Activated T-helper 1 cell treated with anti-CD3 and anti-CD28 coated beads, Interleukin-2, amount 50 U/mL, for 16 hours (primary cell): Measurements from ENCODE around the gene DNASE1L3.

Experiments
- DNase-seq, 2 donors: peaks; one replicate each; pipeline ENCODE4 v3.0.0-alpha.2; 2020; ENCODE audit warnings: low read depth in 1 of 2, low spot score in 1 of 2

DNASE1L3 gene

GRCh38 chr3:58180099-58180880 is 30.5 kb downstream of the DNASE1L3 start:
- no peak for DNase-seq

GRCh38 chr3:58179235-58180098 is 31.3 kb downstream of the DNASE1L3 start:
- no peak for DNase-seq

GRCh38 chr3:58178528-58179234 is 32.1 kb downstream of the DNASE1L3 start:
- no peak for DNase-seq

- DNase-seq, result peak; percentile 78 to 89
Measured at GRCh38 chr3:58177747-58178527, 32.8 kb downstream of the DNASE1L3 start.

- no peak for DNase-seq
Measured at GRCh38 chr3:58176827-58177489, 33.8 kb downstream of the DNASE1L3 start.

GRCh38 chr3:58176185-58176530 is 34.6 kb downstream of the DNASE1L3 start:
- DNase-seq, result no peak

GRCh38 chr3:58175437-58176184 is 35.2 kb downstream of the DNASE1L3 start:
- no peak for DNase-seq

GRCh38 chr3:58175187-58175436 is 35.7 kb downstream of the DNASE1L3 start:
- no peak for DNase-seq

GRCh38 chr3:58173669-58174398 is 36.9 kb downstream of the DNASE1L3 start:
- DNase-seq, result no peak

- DNase-seq, result no peak
Measured at GRCh38 chr3:58173029-58173668, 37.6 kb downstream of the DNASE1L3 start.

- no peak for DNase-seq
Measured at GRCh38 chr3:58171126-58171525, 39.6 kb downstream of the DNASE1L3 start.

- no peak for DNase-seq
Measured at GRCh38 chr3:58170376-58170775, 40.4 kb downstream of the DNASE1L3 start.

GRCh38 chr3:58169371-58169770 is 41.4 kb downstream of the DNASE1L3 start:
- DNase-seq, result no peak

- no peak for DNase-seq
Measured at GRCh38 chr3:58168498-58168897, 42.3 kb downstream of the DNASE1L3 start.

GRCh38 chr3:58167431-58168351 is 43.1 kb downstream of the DNASE1L3 start:
- DNase-seq, result peak in 1 of 2 donors; percentile 16

GRCh38 chr3:58164906-58165821 is 45.6 kb downstream of the DNASE1L3 start:
- DNase-seq, result no peak
